ENCODE results near the gene CD44.
"Not testable (repeated sequence)": the region's sequence is repeated elsewhere in the genome, so short reads cannot be mapped to it uniquely, and the experiment has no call there.

CD44 gene

GRCh38 chr11:35207471-35208403 is 68.8 kb downstream of the CD44 start:
- in situ Hi-C loops (cut with HindIII; ENCODE audit: low sequenced_read_pairs) = no loop called here

GRCh38 chr11:35208795-35209194 is 69.8 kb downstream of the CD44 start:
- in situ Hi-C loops (cut with HindIII; ENCODE audit: low sequenced_read_pairs) = no loop called here

- in situ Hi-C loops (cut with HindIII; ENCODE audit: low sequenced_read_pairs) = no loop called here
Observed at GRCh38 chr11:35210876-35211546, 72.0 kb downstream of the CD44 start.

- in situ Hi-C loops (cut with HindIII; ENCODE audit: low sequenced_read_pairs) = no loop called here
Observed at GRCh38 chr11:35211952-35212351, 73.0 kb downstream of the CD44 start.

GRCh38 chr11:35214226-35214770 is 75.3 kb downstream of the CD44 start:
- in situ Hi-C loops (cut with HindIII; ENCODE audit: low sequenced_read_pairs) = no loop called here

- in situ Hi-C loops (cut with HindIII; ENCODE audit: low sequenced_read_pairs) = no loop called here
Observed at GRCh38 chr11:35214792-35215193, 75.8 kb downstream of the CD44 start.

- in situ Hi-C loops (cut with HindIII; ENCODE audit: low sequenced_read_pairs) = no loop called here
Observed at GRCh38 chr11:35215945-35216344, 77.0 kb downstream of the CD44 start.

GRCh38 chr11:35216962-35217678 is 78.1 kb downstream of the CD44 start:
- in situ Hi-C loops (cut with HindIII; ENCODE audit: low sequenced_read_pairs) = no loop called here

GRCh38 chr11:35218956-35219355 is 80.0 kb downstream of the CD44 start:
- in situ Hi-C loops (cut with HindIII; ENCODE audit: low sequenced_read_pairs) = no loop called here

- in situ Hi-C loops (cut with HindIII; ENCODE audit: low sequenced_read_pairs) = no loop called here
Observed at GRCh38 chr11:35223371-35223796, 84.4 kb downstream of the CD44 start.

- in situ Hi-C loops (cut with HindIII; ENCODE audit: low sequenced_read_pairs) = no loop called here
Observed at GRCh38 chr11:35223991-35224390, 85.0 kb downstream of the CD44 start.

GRCh38 chr11:35225946-35226520 is 87.1 kb downstream of the CD44 start:
- in situ Hi-C loops (cut with HindIII; ENCODE audit: low sequenced_read_pairs) = no loop called here

GRCh38 chr11:35226756-35227155 is 87.8 kb downstream of the CD44 start:
- in situ Hi-C loops (cut with HindIII; ENCODE audit: low sequenced_read_pairs) = not testable (repeated sequence)

- in situ Hi-C loops (cut with HindIII; ENCODE audit: low sequenced_read_pairs) = no loop called here
Observed at GRCh38 chr11:35227576-35228327, 88.8 kb downstream of the CD44 start.

- in situ Hi-C loops (cut with HindIII; ENCODE audit: low sequenced_read_pairs) = no loop called here
Observed at GRCh38 chr11:35228328-35228725, 89.4 kb downstream of the CD44 start.

- in situ Hi-C loops (cut with HindIII; ENCODE audit: low sequenced_read_pairs) = no loop called here
Observed at GRCh38 chr11:35230388-35230787, 91.4 kb downstream of the CD44 start.

- in situ Hi-C loops (cut with HindIII; ENCODE audit: low sequenced_read_pairs) = no loop called here
Observed at GRCh38 chr11:35231076-35231860, 92.3 kb downstream of the CD44 start.

GRCh38 chr11:35232891-35233330 is 93.9 kb downstream of the CD44 start:
- in situ Hi-C loops (cut with HindIII; ENCODE audit: low sequenced_read_pairs) = no loop called here

GRCh38 chr11:35233518-35233917 is 94.5 kb downstream of the CD44 start:
- in situ Hi-C loops (cut with HindIII; ENCODE audit: low sequenced_read_pairs) = no loop called here
